Retinal pigment epithelial cell (primary cell): ENCODE data around the gene SSR1.

Experiments
- DNase-seq: peaks from one replicate; pipeline ENCODE4 v3.0.0-alpha.2; 2010; ENCODE audit warnings: low read depth
- H3K4me3 ChIP-seq: 2 replicates; pipeline ENCODE4 v1.5.1; 2011; ENCODE audit warnings: mild to moderate bottlenecking, low read length, control low read depth, moderate library complexity
- TF ChIP-seq, protein P1 (sequence below): conservative IDR thresholded peaks from 2 replicates; pipeline ENCODE4 v1.5.1; 2011; ENCODE audit warnings: low read depth, low read length, control low read depth, inconsistent platforms

SSR1 gene

GRCh38 chr6:7228662-7229375 lies 84.2 kb downstream of the SSR1 start:
- TF ChIP-seq, protein P1, sequence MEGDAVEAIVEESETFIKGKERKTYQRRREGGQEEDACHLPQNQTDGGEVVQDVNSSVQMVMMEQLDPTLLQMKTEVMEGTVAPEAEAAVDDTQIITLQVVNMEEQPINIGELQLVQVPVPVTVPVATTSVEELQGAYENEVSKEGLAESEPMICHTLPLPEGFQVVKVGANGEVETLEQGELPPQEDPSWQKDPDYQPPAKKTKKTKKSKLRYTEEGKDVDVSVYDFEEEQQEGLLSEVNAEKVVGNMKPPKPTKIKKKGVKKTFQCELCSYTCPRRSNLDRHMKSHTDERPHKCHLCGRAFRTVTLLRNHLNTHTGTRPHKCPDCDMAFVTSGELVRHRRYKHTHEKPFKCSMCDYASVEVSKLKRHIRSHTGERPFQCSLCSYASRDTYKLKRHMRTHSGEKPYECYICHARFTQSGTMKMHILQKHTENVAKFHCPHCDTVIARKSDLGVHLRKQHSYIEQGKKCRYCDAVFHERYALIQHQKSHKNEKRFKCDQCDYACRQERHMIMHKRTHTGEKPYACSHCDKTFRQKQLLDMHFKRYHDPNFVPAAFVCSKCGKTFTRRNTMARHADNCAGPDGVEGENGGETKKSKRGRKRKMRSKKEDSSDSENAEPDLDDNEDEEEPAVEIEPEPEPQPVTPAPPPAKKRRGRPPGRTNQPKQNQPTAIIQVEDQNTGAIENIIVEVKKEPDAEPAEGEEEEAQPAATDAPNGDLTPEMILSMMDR = no peak
- no peak for DNase-seq
- no peak overlapping the region for H3K4me3 ChIP-seq

DNA sequence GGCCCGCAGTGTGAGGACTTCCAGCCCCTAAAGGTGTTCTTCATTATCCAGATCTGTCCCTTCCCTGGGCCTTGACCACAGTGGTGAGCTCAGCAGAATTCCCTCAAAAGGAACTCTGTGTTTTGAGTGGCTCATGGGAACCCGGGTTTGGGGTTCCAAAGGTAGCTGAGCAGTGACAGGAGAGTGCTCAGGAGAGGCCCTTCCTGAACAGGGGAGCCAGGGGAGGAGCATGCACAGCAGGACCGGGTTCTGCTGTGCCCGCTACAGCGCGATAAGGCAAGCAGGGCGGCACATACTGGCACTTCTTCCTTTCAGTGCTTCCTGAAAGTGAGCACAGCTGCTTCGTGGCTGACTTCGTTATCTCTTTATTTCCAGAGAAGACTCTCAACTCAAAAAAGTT lies 88.3 kb downstream of the SSR1 start:
- no peak for DNase-seq
- TF ChIP-seq, protein P1 = no peak
- H3K4me3 ChIP-seq = no peak overlapping the region

DNA sequence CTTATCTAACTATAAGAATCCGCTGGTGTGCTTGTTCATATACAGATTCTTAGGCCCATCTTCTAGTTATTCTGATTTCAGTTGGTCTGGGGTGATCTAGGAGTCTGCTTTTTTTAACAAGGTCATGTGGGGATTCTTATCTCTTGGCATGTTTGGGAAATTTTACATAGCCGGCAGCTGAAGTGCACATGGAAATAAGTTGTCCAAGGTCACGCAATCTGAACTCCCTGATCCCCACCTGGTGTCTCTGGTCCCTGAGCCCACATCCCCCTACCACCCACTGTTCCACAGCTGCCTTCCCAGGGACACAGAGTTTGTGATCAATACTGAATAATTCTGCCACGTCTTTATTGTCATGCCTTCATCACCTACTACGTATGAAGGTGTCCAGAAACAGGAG lies 90.8 kb downstream of the SSR1 start:
- TF ChIP-seq, protein P1 = no peak
- H3K4me3 ChIP-seq = no peak overlapping the region
- no peak for DNase-seq

- H3K4me3 ChIP-seq = no peak overlapping the region
- no peak for DNase-seq
- TF ChIP-seq, protein P1 = no peak
Observed at GRCh38 chr6:7219310-7219709, 93.7 kb downstream of the SSR1 start.

- DNase-seq = no peak
- TF ChIP-seq, protein P1 = no peak
Observed at GRCh38 chr6:7218406-7218988, 94.5 kb downstream of the SSR1 start.

More at GRCh38 chr6:7218406-7218988, 94.5 kb downstream of the SSR1 start:
- no peak overlapping the region for H3K4me3 ChIP-seq
